ENCODE measurements around the gene SERPINB12. TPM values are rescaled to one million over a fixed set of nuclear protein-coding genes. Genes with fewer than 3 reads are reported as not detected.
A peak's percentile ranks its signal among the peaks of the same experiment; 100 is the strongest.

The SERPINB12 gene
- total RNA-seq, result not detected

DNA sequence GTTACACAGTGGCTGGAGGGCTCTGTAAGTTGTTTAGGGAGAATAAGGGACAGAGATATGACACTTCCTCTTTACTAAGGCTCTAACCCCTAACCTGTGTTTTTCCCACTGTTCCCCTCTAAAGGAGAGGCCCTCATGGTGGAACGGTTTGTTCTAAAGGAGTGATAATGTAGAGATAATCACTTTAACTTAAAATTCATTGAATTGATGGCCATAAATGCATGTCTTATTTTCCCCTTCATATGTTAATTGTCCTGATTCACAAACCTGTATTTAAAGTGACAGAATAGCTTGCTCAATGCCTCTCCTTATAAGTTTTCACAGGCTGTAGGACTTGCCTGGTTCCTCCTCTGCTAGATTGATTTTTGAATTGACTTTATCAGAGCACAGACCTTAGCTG, at the start of gene SERPINB12:
TSS of gene SERPINB12 (plus strand) at position 301 of the 400 bp plus-strand sequence. CDS start 13,791 bp downstream, outside the sequence.
- Mint-ChIP-seq H3K4me1 (ENCODE audit: low read depth) (no peaks in the 10 kb centered on the region), H3K27ac (no peak within 1 kb of the TSS), H3K27me3 (ENCODE audit: low read depth) (peaks cover 26% of the 10 kb centered on the region), H3K9me3 (ENCODE audit: insufficient read depth) (no peaks in the 10 kb centered on the region), H3K36me3 (ENCODE audit: low read depth) (no peaks in the 10 kb centered on the region), H3K4me3 (no peak within 1 kb of the TSS)
- CTCF ChIA-PET, result interaction anchor here (2.9 kb wide), 1 partner anchor 23 kb away, joined by 8 read pairs; no protein-coding TSS in a partner anchor
- ATAC-seq, result no peak
- POLR2A ChIA-PET, result no interaction called here
- no peak for DNase-seq

- Mint-ChIP-seq H3K27ac (no peak overlapping the region), H3K36me3 (ENCODE audit: low read depth) (no peaks in the 10 kb centered on the region), H3K4me1 (ENCODE audit: low read depth) (no peaks in the 10 kb centered on the region), H3K9me3 (ENCODE audit: insufficient read depth) (no peaks in the 10 kb centered on the region), H3K4me3 (no peak overlapping the region), H3K27me3 (ENCODE audit: low read depth) (peaks cover 12% of the 10 kb centered on the region)
- CTCF ChIA-PET, result interaction anchor here (1.3 kb wide), 1 partner anchor 13 kb away, joined by 4 read pairs; no protein-coding TSS in a partner anchor
- POLR2A ChIA-PET, result no interaction called here
- DNase-seq (no peak), ATAC-seq (no peak)
Observed at GRCh38 chr18:63492851-63493250, 49.3 kb upstream of the SERPINB12 start.

DNA sequence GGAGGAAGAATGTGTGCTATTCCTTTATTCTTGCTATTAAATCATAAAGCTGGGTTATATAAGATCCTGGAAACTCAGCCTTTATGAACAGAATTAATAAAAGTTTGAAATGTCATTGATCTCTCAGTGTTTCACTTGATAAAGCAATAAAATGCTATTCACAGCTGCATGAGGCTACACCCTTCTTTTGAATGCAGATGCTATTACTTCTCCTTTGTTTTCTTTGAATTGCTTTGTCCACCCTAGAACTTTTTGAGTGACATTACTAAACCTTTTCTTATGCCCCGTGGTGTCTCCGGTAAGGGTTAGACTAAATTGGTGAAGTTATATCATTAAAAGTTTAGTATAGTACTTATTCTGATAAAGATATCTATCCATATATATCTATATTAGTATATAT, 46.5 kb upstream of the SERPINB12 start:
- Mint-ChIP-seq H3K27me3 (ENCODE audit: low read depth) (peaks cover 4% of the 10 kb centered on the region), H3K27ac (no peak overlapping the region), H3K36me3 (ENCODE audit: low read depth) (no peaks in the 10 kb centered on the region), H3K4me1 (ENCODE audit: low read depth) (no peaks in the 10 kb centered on the region), H3K9me3 (ENCODE audit: insufficient read depth) (no peaks in the 10 kb centered on the region), H3K4me3 (no peak overlapping the region)
- ChIA-PET CTCF (no interaction called here), POLR2A (no interaction called here)
- no peak for DNase-seq
- ATAC-seq, result no peak

GRCh38 chr18:63505566-63506335, 36.4 kb upstream of the SERPINB12 start:
- ChIA-PET CTCF (interaction anchor here (0.6 to 1.9 kb wide), 9 partner anchors 9 to 431 kb away, joined by 3 to 6 read pairs (median 4); no protein-coding TSS in a partner anchor), POLR2A (no interaction called here)
- ATAC-seq (no peak), DNase-seq (peak; percentile 49)
- Mint-ChIP-seq H3K4me1 (ENCODE audit: low read depth) (no peaks in the 10 kb centered on the region), H3K27me3 (ENCODE audit: low read depth) (peaks cover 22% of the 10 kb centered on the region), H3K9me3 (ENCODE audit: insufficient read depth) (no peaks in the 10 kb centered on the region), H3K4me3 (no peak overlapping the region), H3K27ac (no peak overlapping the region), H3K36me3 (ENCODE audit: low read depth) (no peaks in the 10 kb centered on the region)

GRCh38 chr18:63506336-63506646, 35.9 kb upstream of the SERPINB12 start:
- ATAC-seq (no peak), DNase-seq (no peak)
- CTCF ChIA-PET, result interaction anchor here (0.9 to 1.6 kb wide), 7 partner anchors 9 to 470 kb away, joined by 3 to 5 read pairs (median 3); no protein-coding TSS in a partner anchor
- Mint-ChIP-seq H3K9me3 (ENCODE audit: insufficient read depth) (no peaks in the 10 kb centered on the region), H3K36me3 (ENCODE audit: low read depth) (no peaks in the 10 kb centered on the region), H3K27ac (no peak overlapping the region), H3K4me1 (ENCODE audit: low read depth) (no peaks in the 10 kb centered on the region), H3K4me3 (no peak overlapping the region), H3K27me3 (ENCODE audit: low read depth) (peaks cover 24% of the 10 kb centered on the region)
- POLR2A ChIA-PET, result no interaction called here

DNA sequence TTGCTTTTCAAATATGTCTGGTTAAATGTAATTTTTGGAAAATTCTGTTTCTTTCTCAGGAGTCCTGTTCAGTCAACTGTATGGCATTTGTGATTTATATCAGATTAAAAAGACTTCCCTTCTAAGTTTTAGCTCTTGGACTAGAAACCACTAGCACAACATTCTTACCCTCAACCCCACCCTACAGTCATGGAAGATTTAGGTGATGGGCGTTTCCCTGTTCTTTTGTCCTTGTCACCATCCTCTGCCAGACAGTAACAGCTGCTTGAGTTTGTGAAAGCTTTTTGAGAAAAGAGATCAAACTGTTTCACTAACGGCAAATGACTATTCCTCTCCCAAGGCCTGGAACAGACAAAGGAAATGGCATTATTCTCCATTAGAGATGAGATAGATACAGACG, 33.6 kb upstream of the SERPINB12 start:
- no peak for ATAC-seq
- H3K27ac Mint-ChIP-seq, result no peak overlapping the region
- H3K9me3 Mint-ChIP-seq (ENCODE audit: insufficient read depth), result no peaks in the 10 kb centered on the region
- DNase-seq, result no peak
- H3K27me3 Mint-ChIP-seq (ENCODE audit: low read depth), result peaks cover 26% of the 10 kb centered on the region
- H3K4me1 Mint-ChIP-seq (ENCODE audit: low read depth), result no peaks in the 10 kb centered on the region
- CTCF ChIA-PET, result interaction anchor here (0.9 to 3.5 kb wide), 4 partner anchors 8 to 450 kb away, joined by 3 to 13 read pairs (median 4); no protein-coding TSS in a partner anchor
- no peak overlapping the region for H3K4me3 Mint-ChIP-seq
- POLR2A ChIA-PET, result no interaction called here
- no peaks in the 10 kb centered on the region for H3K36me3 Mint-ChIP-seq (ENCODE audit: low read depth)

DNA sequence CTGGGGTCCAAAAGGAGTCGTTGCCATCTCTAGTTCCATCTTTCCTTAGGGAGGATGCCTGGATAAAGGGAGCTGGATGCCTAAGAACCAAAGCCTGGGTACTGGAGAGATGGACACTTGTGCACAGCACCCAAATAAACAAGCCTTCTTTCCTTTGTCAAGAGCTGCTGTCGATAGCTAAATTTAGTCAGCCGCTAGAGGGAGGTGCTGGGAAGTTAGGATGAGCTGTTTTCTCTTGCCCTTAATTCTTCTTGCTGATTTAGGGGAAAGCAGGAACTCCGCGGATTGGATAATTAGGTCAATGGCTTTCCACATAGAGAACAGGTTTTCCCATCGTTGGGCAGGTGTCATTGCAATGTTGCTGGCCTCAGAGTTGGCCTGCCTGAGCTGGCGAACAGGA, 30.9 kb upstream of the SERPINB12 start:
- Mint-ChIP-seq H3K9me3 (ENCODE audit: insufficient read depth) (no peaks in the 10 kb centered on the region), H3K36me3 (ENCODE audit: low read depth) (no peaks in the 10 kb centered on the region), H3K27me3 (ENCODE audit: low read depth) (peaks cover 31% of the 10 kb centered on the region), H3K4me3 (no peak overlapping the region), H3K27ac (no peak overlapping the region), H3K4me1 (ENCODE audit: low read depth) (no peaks in the 10 kb centered on the region)
- ATAC-seq (no peak), DNase-seq (peak; percentile 29)
- ChIA-PET POLR2A (no interaction called here), CTCF (interaction anchor here (0.7 to 2.3 kb wide), 15 partner anchors 9 to 494 kb away, joined by 3 to 22 read pairs (median 4); no protein-coding TSS in a partner anchor)

GRCh38 chr18:63514326-63514725, 27.8 kb upstream of the SERPINB12 start:
- Mint-ChIP-seq H3K36me3 (ENCODE audit: low read depth) (no peaks in the 10 kb centered on the region), H3K9me3 (ENCODE audit: insufficient read depth) (no peaks in the 10 kb centered on the region), H3K4me3 (no peak overlapping the region), H3K27me3 (ENCODE audit: low read depth) (peaks cover 21% of the 10 kb centered on the region), H3K4me1 (ENCODE audit: low read depth) (no peaks in the 10 kb centered on the region), H3K27ac (no peak overlapping the region)
- ATAC-seq (no peak), DNase-seq (no peak)
- CTCF ChIA-PET, result interaction anchor here (0.7 to 1.3 kb wide), 2 partner anchors 43 to 63 kb away, joined by 4 to 5 read pairs; no protein-coding TSS in a partner anchor
- POLR2A ChIA-PET, result no interaction called here

DNA sequence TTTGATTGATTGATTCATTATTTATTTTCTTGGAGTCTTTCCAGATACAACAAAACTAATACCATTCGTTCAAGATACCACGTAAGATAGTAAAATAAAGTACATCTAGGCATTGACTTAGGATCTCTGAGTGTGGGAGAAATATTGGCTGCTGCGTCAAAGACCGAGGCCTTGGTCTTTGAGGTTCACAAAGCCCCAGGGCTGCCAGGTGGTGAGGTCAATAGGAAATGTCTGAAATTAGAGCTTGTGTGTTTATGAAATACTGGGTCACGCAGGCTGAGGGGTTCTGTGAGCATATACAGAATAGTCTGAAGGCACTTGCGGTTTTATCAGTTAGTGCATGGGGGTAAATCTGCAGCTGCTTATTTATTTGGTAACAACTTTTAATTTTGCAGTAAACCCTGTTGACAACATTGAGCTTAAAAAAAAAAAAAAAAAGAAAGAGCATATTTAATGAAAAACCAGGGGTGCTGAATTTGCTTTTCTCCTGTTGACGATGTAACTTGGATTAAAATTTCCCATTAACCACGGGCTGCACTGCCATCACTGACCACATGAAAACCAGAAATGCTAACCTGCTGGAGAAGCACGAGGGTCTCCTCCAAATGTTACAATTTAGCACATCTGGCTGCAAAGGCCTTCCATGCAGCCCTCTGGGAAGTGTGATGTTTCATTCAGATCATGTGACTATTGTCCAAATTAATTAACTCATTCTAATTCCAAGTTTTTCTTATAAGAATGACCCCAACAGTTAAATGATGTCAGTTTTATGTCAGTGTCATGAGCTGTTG, 27.1 kb upstream of the SERPINB12 start:
- CTCF ChIA-PET, result interaction anchor here (1.3 to 5.7 kb wide), 3 partner anchors 8 to 64 kb away, joined by 3 to 108 read pairs (median 5); no protein-coding TSS in a partner anchor
- H3K27me3 Mint-ChIP-seq (ENCODE audit: low read depth), result peaks cover 21% of the 10 kb centered on the region
- H3K27ac Mint-ChIP-seq, result no peak overlapping the region
- H3K4me1 Mint-ChIP-seq (ENCODE audit: low read depth), result no peaks in the 10 kb centered on the region
- no peak for DNase-seq
- no peak for ATAC-seq
- POLR2A ChIA-PET, result no interaction called here
- H3K4me3 Mint-ChIP-seq, result no peak overlapping the region
- no peaks in the 10 kb centered on the region for H3K9me3 Mint-ChIP-seq (ENCODE audit: insufficient read depth)
- no peaks in the 10 kb centered on the region for H3K36me3 Mint-ChIP-seq (ENCODE audit: low read depth)

DNA sequence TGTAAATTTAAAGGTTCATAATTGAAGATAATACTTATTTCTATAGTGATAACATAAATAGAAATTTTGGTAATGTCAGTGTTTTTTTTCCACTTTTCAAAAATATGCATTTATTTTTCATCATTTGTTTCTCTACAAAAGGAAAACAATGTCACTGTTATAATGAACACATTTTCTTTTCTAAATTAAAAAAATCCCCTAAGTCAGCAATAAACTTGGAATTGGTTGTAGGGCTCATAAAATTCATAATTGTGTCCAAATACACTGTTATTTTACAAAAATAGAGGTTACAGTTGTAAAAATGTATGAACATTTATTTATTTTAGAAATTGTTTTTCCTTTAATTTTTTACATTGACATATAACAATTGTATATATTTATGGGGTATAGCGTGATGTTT, 26.4 kb upstream of the SERPINB12 start:
- Mint-ChIP-seq H3K36me3 (ENCODE audit: low read depth) (no peaks in the 10 kb centered on the region), H3K9me3 (ENCODE audit: insufficient read depth) (no peaks in the 10 kb centered on the region), H3K27me3 (ENCODE audit: low read depth) (peaks cover 16% of the 10 kb centered on the region), H3K4me3 (no peak overlapping the region), H3K27ac (no peak overlapping the region), H3K4me1 (ENCODE audit: low read depth) (no peaks in the 10 kb centered on the region)
- POLR2A ChIA-PET, result no interaction called here
- DNase-seq (no peak), ATAC-seq (no peak)
- CTCF ChIA-PET, result interaction anchor here (1.2 to 5.7 kb wide), 4 partner anchors 9 to 64 kb away, joined by 3 to 108 read pairs (median 3); no protein-coding TSS in a partner anchor

DNA sequence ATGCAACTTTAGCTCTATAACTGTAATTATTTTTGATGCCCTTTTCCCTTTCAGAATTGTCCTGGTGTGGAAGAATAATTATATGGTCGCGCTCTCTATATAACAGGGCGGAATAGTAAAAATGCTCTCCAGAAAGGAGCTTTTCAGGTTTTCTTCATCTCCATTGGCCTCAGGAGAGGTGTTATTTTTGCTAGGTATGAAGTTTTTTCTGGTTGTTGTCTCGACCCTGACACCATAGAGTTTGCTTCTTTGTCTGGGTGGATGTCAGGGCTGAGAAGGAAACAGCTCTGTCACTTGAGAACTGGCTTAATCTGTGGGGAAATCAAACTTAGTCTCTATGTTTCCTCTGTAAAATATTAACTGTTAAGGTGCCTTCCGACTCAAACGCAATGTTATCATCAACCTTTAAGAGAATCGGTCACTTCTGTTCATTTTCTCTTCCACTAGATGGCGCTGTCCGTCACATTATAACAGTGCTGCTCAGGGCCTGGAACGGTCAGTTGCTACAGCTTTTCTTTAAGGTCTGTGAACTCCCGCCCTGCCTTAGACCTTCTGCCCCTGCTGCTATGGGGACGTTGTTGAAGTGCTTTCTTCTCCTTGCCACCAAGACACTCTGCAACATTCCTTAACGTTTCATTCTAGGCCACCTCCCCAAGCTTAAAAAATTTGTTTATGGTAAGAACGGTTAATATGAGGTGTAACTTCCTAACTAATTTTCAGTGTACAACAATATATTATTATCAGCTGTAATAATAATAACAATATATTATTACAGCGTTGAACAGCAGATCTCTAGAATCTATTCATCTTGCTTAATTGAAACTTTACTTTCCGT, 23.8 kb upstream of the SERPINB12 start:
- Mint-ChIP-seq H3K36me3 (ENCODE audit: low read depth) (no peaks in the 10 kb centered on the region), H3K27me3 (ENCODE audit: low read depth) (peaks cover 25% of the 10 kb centered on the region), H3K27ac (no peak overlapping the region), H3K4me3 (no peak overlapping the region), H3K4me1 (ENCODE audit: low read depth) (no peaks in the 10 kb centered on the region), H3K9me3 (ENCODE audit: insufficient read depth) (no peaks in the 10 kb centered on the region)
- POLR2A ChIA-PET, result interaction anchor here (0.6 to 1.5 kb wide), 2 partner anchors 16 to 60 kb away, joined by 3 read pairs; no protein-coding TSS in a partner anchor
- CTCF ChIA-PET, result interaction anchor here (0.7 to 5.7 kb wide), 28 partner anchors 9 to 1414 kb away, joined by 3 to 108 read pairs (median 5); partner anchors contain the start of gene SERPINB12
- ATAC-seq (peak; percentile 90), DNase-seq (peak; percentile 77)
